CD14-positive monocyte (primary cell): ENCODE measurements around the gene KDM3B. TPM values are rescaled to one million over a fixed set of nuclear protein-coding genes. Genes with fewer than 3 reads are reported as not detected.
A peak's percentile ranks its signal among the peaks of the same experiment; 100 is the strongest.

Experiments
- DNase-seq, 3 donors: peaks; one replicate each; pipeline ENCODE4 v3.0.0-alpha.2; 2011 to 2022
- H2AFZ ChIP-seq: 2 replicates; pipeline ENCODE4 v1.6.0; 2012; ENCODE audit warnings: mild to moderate bottlenecking, low read depth, low read length, inconsistent platforms; ENCODE audit not compliant: insufficient read depth, poor library complexity, severe bottlenecking
- H3K27ac ChIP-seq, 2 donors: 1 replicate in 1 of 2; 2 replicates in 1 of 2; pipeline ENCODE4 v1.5.1; 2012 to 2013; ENCODE audit warnings: low read length in 2 of 2, control low read depth in 1 of 2, inconsistent platforms in 1 of 2, low read depth in 1 of 2, mild to moderate bottlenecking in 1 of 2
- H3K27me3 ChIP-seq, 2 donors: one replicate each; pipeline versions ENCODE4 v1.6.0 to v1.6.1; 2011 to 2013; ENCODE audit warnings: low read length in 2 of 2; ENCODE audit not compliant: control insufficient read depth in 2 of 2, insufficient read depth in 2 of 2
- H3K36me3 ChIP-seq, 2 donors: replicated peaks in 1 of 2; 1 replicate in 1 of 2; 2 replicates in 1 of 2; pipeline versions ENCODE4 v1.5.1 to v1.6.1; 2012 to 2013; ENCODE audit warnings: low read length in 2 of 2, control low read depth in 1 of 2, inconsistent platforms in 1 of 2, mild to moderate bottlenecking in 1 of 2; ENCODE audit not compliant: insufficient read depth in 2 of 2, control insufficient read depth in 1 of 2
- H3K4me1 ChIP-seq, 2 donors: 1 replicate in 1 of 2; 2 replicates in 1 of 2; pipeline versions ENCODE4 v1.5.1 to v1.6.1; 2012 to 2013; ENCODE audit warnings: low read length in 2 of 2, control low read depth in 1 of 2, inconsistent platforms in 1 of 2, mild to moderate bottlenecking in 1 of 2, moderate library complexity in 1 of 2; ENCODE audit not compliant: insufficient read depth in 2 of 2, control insufficient read depth in 1 of 2
- H3K4me2 ChIP-seq: replicated peaks from 2 replicates; pipeline ENCODE3; 2012; ENCODE audit warnings: low read length, moderate library complexity, mild to moderate bottlenecking; ENCODE audit not compliant: poor library complexity, severe bottlenecking; ENCODE audit errors: extremely low read depth
- H3K4me3 ChIP-seq, 3 experiments: fragments of 200-600 bp in 1 of 3; sonication (generic) in 1 of 3; replicated peaks in 1 of 3; 1 replicate in 2 of 3; 2 replicates in 1 of 3; pipeline ENCODE4 v1.5.1; 2011 to 2013; ENCODE audit warnings: low read length in 3 of 3, mild to moderate bottlenecking in 3 of 3, control low read depth in 2 of 3, low read depth in 2 of 3, inconsistent platforms in 1 of 3, moderate library complexity in 1 of 3
- H3K79me2 ChIP-seq: 2 replicates; pipeline ENCODE4 v1.6.0; 2012; ENCODE audit warnings: mild to moderate bottlenecking, control low read depth, inconsistent platforms, low read length, moderate library complexity; ENCODE audit not compliant: insufficient read depth
- H3K9ac ChIP-seq: 2 replicates; pipeline ENCODE4 v1.6.0; 2017; ENCODE audit warnings: low read length, mild to moderate bottlenecking; ENCODE audit not compliant: insufficient read depth, poor library complexity, severe bottlenecking
- H3K9me3 ChIP-seq, 2 donors: replicated peaks in 1 of 2; 1 replicate in 1 of 2; 2 replicates in 1 of 2; pipeline versions ENCODE4 v1.5.1 to v1.6.1; 2012 to 2013; ENCODE audit warnings: low read length in 2 of 2, control low read depth in 1 of 2; ENCODE audit not compliant: control insufficient read depth in 1 of 2, insufficient read depth in 1 of 2
- H4K20me1 ChIP-seq: 2 replicates; pipeline ENCODE4 v1.6.0; 2012; ENCODE audit warnings: mild to moderate bottlenecking, low read length, control low read depth, moderate library complexity; ENCODE audit not compliant: insufficient read depth
- H3K27ac Mint-ChIP-seq, 7 donors: one replicate each; pipeline ENCODE4 v1.8.0; 2020; ENCODE audit warnings: mild to moderate bottlenecking in 7 of 7, mixed read lengths in 7 of 7, moderate library complexity in 6 of 7, inconsistent platforms in 2 of 7
- H3K27me3 Mint-ChIP-seq, 3 donors: one replicate each; pipeline ENCODE4 v1.8.0; 2021 to 2022; ENCODE audit warnings: low read depth in 3 of 3, mild to moderate bottlenecking in 3 of 3, mixed read lengths in 3 of 3, moderate library complexity in 3 of 3, inconsistent platforms in 1 of 3
- H3K36me3 Mint-ChIP-seq, 2 donors: one replicate each; pipeline ENCODE4 v1.8.0; 2020; ENCODE audit warnings: mixed read lengths in 2 of 2, inconsistent platforms in 1 of 2, mild to moderate bottlenecking in 1 of 2
- H3K4me1 Mint-ChIP-seq: one replicate; pipeline ENCODE4 v1.8.0; 2020; ENCODE audit warnings: mild to moderate bottlenecking, mixed read lengths
- H3K4me3 Mint-ChIP-seq, 2 donors: one replicate each; pipeline ENCODE4 v1.8.0; 2020; ENCODE audit warnings: mild to moderate bottlenecking in 2 of 2, mixed read lengths in 2 of 2, moderate library complexity in 1 of 2
- H3K9me3 Mint-ChIP-seq, 7 donors: one replicate each; pipeline ENCODE4 v1.8.0; 2020 to 2022; ENCODE audit warnings: mixed read lengths in 7 of 7, mild to moderate bottlenecking in 6 of 7, moderate library complexity in 6 of 7, inconsistent platforms in 2 of 7
- CTCF ChIP-seq: fragments of 200-600 bp; IDR thresholded peaks from one replicate; pipeline ENCODE4 v1.8.0; 2022; ENCODE audit warnings: antibody characterized with exemption, mild to moderate bottlenecking
- WGBS: methylation state at CpG from one replicate; pipeline ENCODE4 v1.1.5; 2013; ENCODE audit warnings: missing lambda C conversion rate; ENCODE audit not compliant: insufficient coverage; 5-methylcytosine and 5-hydroxymethylcytosine counted together
- intact Hi-C, 2 donors: fragments of 100-400 bp; cut with micrococcal nuclease; formaldehyde crosslinking; loops; one replicate each; pipeline versions ENCODE4 v1.15.0 to v1.15.1; 2023
- polyA plus RNA-seq, 3 donors: library from polyadenylated mRNA; depleted of rRNA in 1 of 3; unstranded in 2 of 3; stranded (reverse) in 1 of 3; fragments of 300-500 nt in 2 of 3; fragments of >200 nt in 1 of 3; fragmentation: Illumina TruSeq in 2 of 3; gene quantifications; 1 replicate in 2 of 3; 2 replicates in 1 of 3; pipeline ENCODE4 v1.2.3, GENCODE V29; 2012 to 2021

The KDM3B gene
- polyA plus RNA-seq, 3 donors = 11.7 to 52.1 (median 17.4) TPM

- peaks cover 20 to 29% (median 27%) of the 10 kb centered on the region in 3 donors for H3K27me3 Mint-ChIP-seq
- under 1% methylated on average over 63 of the region's 64 CpGs for WGBS
- peaks cover 0 to 15% (median 5%) of the 10 kb centered on the region in 7 donors for H3K9me3 Mint-ChIP-seq
- peak overlapping the region; percentile 89 to 97 (median 93) for H3K27ac Mint-ChIP-seq
- H3K27me3 ChIP-seq = peaks cover 3 to 21% of the 10 kb centered on the region in 2 donors
- H3K79me2 ChIP-seq = no peaks in the 10 kb centered on the region
- H3K4me2 ChIP-seq = peak overlapping the region; percentile 94
- peak overlapping the region; percentile 91 to 96 for H3K27ac ChIP-seq
- H3K4me3 Mint-ChIP-seq = peak overlapping the region; percentile 85 to 92
- peaks cover 18 to 23% of the 10 kb centered on the region in 2 donors for H3K36me3 Mint-ChIP-seq
- intact Hi-C loops = loop anchor here (2.0 to 10.0 kb wide), 3 partner anchors 28 to 80 kb away; partner anchors contain the start of gene ETF1 (in 2 of the 2)
- TF ChIP-seq CTCF = peak; percentile 80
- H3K36me3 ChIP-seq = no peaks in the 10 kb centered on the region
- peak overlapping the region; percentile 76 to 87 (median 78) for H3K4me3 ChIP-seq
- H3K9me3 ChIP-seq = no peaks in the 10 kb centered on the region
- DNase-seq = peak; percentile 97 to 99 (median 98)
- peak overlapping the region; percentile 77 for H3K9ac ChIP-seq
- H4K20me1 ChIP-seq = peaks cover 23% of the 10 kb centered on the region
- H3K4me1 Mint-ChIP-seq = peaks cover 33% of the 10 kb centered on the region
- peak overlapping the region; percentile 97 for H2AFZ ChIP-seq
- H3K4me1 ChIP-seq = peaks cover 37 to 49% of the 10 kb centered on the region in 2 donors
These were observed 112.1 kb downstream of the KDM3B start for GRCh38 chr5:138464388-138465260.

- Mint-ChIP-seq H3K4me1 (peaks cover 29% of the 10 kb centered on the region), H3K27ac (peak within 1 kb of the TSS; percentile 89 to 97 (median 93)), H3K27me3 (peaks cover 20 to 29% (median 27%) of the 10 kb centered on the region in 3 donors), H3K36me3 (peaks cover 18 to 23% of the 10 kb centered on the region in 2 donors), H3K4me3 (peak within 1 kb of the TSS; percentile 85 to 92), H3K9me3 (peaks cover 0 to 15% (median 5%) of the 10 kb centered on the region in 7 donors)
- Histone ChIP-seq H3K4me1 (peaks cover 36 to 47% of the 10 kb centered on the region in 2 donors), H3K27me3 (peaks cover 3 to 21% of the 10 kb centered on the region in 2 donors), H3K9me3 (no peaks in the 10 kb centered on the region), H3K79me2 (no peaks in the 10 kb centered on the region), H3K36me3 (no peaks in the 10 kb centered on the region), H3K27ac (peak within 1 kb of the TSS; percentile 91 to 96), H3K4me3 (peak within 1 kb of the TSS; percentile 76 to 87 (median 78)), H4K20me1 (peaks cover 23% of the 10 kb centered on the region), H2AFZ (peak within 1 kb of the TSS; percentile 97), H3K9ac (peak within 1 kb of the TSS; percentile 77), H3K4me2 (peak within 1 kb of the TSS; percentile 94)
- intact Hi-C loops = loop anchor here (2.0 to 10.0 kb wide), 3 partner anchors 27 to 79 kb away; partner anchors contain the start of gene ETF1 (in 2 of the 2)
- WGBS = under 1% methylated on average over 84 of the region's 85 CpGs
- no peak for TF ChIP-seq CTCF
- peak; percentile 90 to 97 (median 93) for DNase-seq
These were observed 113.0 kb downstream of the KDM3B start, which contains the start of gene EGR1 for GRCh38 chr5:138465261-138466124. Gene EGR1 (plus strand): TSS chr5:138465479. CDS start chr5:138465762, 283 bp downstream.
